GM10266 (cell line): ENCODE data around the gene HOXB5.

Source experiments
- DNase-seq: peaks from one replicate; pipeline ENCODE4 v3.0.0; 2012; ENCODE audit errors: extremely low spot score
- CTCF ChIP-seq: IDR thresholded peaks from 2 replicates; pipeline ENCODE4 v1.5.1; 2012; ENCODE audit warnings: mild to moderate bottlenecking, low read depth; ENCODE audit not compliant: control insufficient read depth, insufficient read depth; ENCODE audit errors: missing control alignments

Gene HOXB5

GRCh38 chr17:48549281-48549630 lies 44.3 kb downstream of the HOXB5 start:
- no peak for DNase-seq
- TF ChIP-seq CTCF: no peak

- no peak for DNase-seq
- no peak for TF ChIP-seq CTCF
Observed at GRCh38 chr17:48548523-48549280, 44.9 kb downstream of the HOXB5 start.

- no peak for DNase-seq
- TF ChIP-seq CTCF: no peak
Observed at GRCh38 chr17:48547808-48548522, 45.6 kb downstream of the HOXB5 start.

GRCh38 chr17:48546924-48547807 lies 46.4 kb downstream of the HOXB5 start:
- no peak for TF ChIP-seq CTCF
- no peak for DNase-seq

GRCh38 chr17:48546137-48546923 lies 47.2 kb downstream of the HOXB5 start:
- DNase-seq: no peak
- no peak for TF ChIP-seq CTCF

- no peak for DNase-seq
- TF ChIP-seq CTCF: no peak
Observed at GRCh38 chr17:48545539-48545938, 48.0 kb downstream of the HOXB5 start.
